ENCODE measurements around the gene EPHA10.

DNA sequence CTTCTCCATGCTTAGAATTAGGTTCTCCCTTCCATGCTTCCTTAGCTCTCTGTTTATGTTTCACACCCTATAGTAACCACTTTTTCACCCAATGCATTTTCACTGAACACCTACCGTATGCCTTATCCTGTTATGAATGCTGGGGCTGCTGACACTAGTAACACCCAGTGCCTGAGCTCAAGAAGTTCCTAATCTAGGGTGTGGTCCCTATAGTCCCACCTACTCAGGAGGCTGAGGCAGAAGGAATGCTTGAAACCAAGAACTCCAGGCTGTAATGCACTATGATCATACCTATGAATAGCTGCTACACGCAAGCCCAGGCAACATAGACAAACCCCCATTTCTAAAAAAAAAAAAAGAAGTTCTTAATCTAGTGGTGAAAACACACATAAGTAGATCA is 5.5 kb downstream of the EPHA10 start:
- TF ChIP-seq, protein P1, sequence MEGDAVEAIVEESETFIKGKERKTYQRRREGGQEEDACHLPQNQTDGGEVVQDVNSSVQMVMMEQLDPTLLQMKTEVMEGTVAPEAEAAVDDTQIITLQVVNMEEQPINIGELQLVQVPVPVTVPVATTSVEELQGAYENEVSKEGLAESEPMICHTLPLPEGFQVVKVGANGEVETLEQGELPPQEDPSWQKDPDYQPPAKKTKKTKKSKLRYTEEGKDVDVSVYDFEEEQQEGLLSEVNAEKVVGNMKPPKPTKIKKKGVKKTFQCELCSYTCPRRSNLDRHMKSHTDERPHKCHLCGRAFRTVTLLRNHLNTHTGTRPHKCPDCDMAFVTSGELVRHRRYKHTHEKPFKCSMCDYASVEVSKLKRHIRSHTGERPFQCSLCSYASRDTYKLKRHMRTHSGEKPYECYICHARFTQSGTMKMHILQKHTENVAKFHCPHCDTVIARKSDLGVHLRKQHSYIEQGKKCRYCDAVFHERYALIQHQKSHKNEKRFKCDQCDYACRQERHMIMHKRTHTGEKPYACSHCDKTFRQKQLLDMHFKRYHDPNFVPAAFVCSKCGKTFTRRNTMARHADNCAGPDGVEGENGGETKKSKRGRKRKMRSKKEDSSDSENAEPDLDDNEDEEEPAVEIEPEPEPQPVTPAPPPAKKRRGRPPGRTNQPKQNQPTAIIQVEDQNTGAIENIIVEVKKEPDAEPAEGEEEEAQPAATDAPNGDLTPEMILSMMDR (tag by site-specific recombination; IDR thresholded peaks at IDR 0.05), result no peak
- TF ChIP-seq BCL11B (tag by site-specific recombination; IDR thresholded peaks at IDR 0.05; ENCODE audit: low read depth), result no peak
- no peak for TF ChIP-seq ZNF302 (tag by site-specific recombination; IDR thresholded peaks at IDR 0.05; ENCODE audit: low read depth)
- no peak for TF ChIP-seq ZNF248 (tag by site-specific recombination; IDR thresholded peaks at IDR 0.05)
- TF ChIP-seq, protein P2, sequence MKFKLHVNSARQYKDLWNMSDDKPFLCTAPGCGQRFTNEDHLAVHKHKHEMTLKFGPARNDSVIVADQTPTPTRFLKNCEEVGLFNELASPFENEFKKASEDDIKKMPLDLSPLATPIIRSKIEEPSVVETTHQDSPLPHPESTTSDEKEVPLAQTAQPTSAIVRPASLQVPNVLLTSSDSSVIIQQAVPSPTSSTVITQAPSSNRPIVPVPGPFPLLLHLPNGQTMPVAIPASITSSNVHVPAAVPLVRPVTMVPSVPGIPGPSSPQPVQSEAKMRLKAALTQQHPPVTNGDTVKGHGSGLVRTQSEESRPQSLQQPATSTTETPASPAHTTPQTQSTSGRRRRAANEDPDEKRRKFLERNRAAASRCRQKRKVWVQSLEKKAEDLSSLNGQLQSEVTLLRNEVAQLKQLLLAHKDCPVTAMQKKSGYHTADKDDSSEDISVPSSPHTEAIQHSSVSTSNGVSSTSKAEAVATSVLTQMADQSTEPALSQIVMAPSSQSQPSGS (tag by site-specific recombination; IDR thresholded peaks at IDR 0.05; ENCODE audit: low read depth), result no peak
- no peak for TF ChIP-seq ZNF555 (tag by site-specific recombination; conservative IDR thresholded peaks at IDR 0.05)
- TF ChIP-seq ZBTB21 (tag by site-specific recombination; IDR thresholded peaks at IDR 0.05), result no peak
- TF ChIP-seq ZNF791 (tag by site-specific recombination; IDR thresholded peaks at IDR 0.05), result no peak
- no peak for TF ChIP-seq MZF1 (tag by site-specific recombination; IDR thresholded peaks at IDR 0.05; ENCODE audit: borderline replicate concordance)
- no peak for TF ChIP-seq ZNF660 (tag by site-specific recombination; IDR thresholded peaks at IDR 0.05)
